Measurements from ENCODE around the gene SCGB3A1. TPM values are rescaled to one million over a fixed set of nuclear protein-coding genes. Genes with fewer than 3 reads are reported as not detected.
A peak's percentile ranks its signal among the peaks of the same experiment; 100 is the strongest.

SCGB3A1 gene
- total and polyA plus RNA-seq, 8 donors = 0.43 to 15.5 (median 3.2) TPM

DNA sequence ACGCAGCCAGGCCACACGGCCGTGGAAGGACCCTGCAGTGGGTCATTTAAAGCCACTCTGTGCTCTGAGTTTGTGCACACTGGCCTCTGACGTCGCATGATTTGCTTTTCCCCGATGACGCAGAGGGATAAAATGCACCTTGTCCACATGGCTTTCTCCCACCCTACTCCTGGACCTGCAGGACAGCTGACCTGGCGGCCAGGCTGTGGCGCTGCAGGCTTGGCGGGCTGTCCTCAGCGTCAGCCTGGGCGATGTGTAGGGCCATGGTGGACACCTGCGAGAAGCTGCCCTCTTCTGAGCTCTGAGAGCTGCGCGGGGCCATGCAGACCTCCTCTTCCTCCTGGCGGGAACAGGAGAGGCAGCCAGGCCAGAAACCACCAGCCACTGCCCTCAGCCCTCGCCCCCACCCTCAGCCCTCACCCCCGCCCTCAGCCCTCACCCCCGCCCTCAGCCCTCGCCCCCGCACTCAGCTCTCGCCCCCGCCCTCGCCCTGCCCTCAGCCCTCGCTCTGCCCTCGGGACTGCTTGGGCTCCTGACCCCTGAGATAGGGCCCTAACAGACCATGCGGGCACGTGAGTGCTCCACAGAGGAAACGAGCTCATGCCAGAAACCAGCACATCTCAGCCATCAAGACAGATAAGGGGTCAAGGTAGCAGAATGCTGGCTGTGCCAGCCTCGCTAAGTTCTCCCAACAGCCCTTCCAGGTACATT is 20.0 kb upstream of the SCGB3A1 start:
- H3K27me3 ChIP-seq = no peaks in the 10 kb centered on the region
- FAIRE-seq (no peak), DNase-seq (peak in 1 of 6 donors; percentile 23), ATAC-seq (peak in 3 of 4 donors; percentile 34 to 71 (median 48))
- no peaks in the 10 kb centered on the region for H3K4me1 ChIP-seq
- no peak overlapping the region for H3K4me3 ChIP-seq
- intact Hi-C loops (cut with DNase I) = no loop called here
- H3K9me3 ChIP-seq = no peaks in the 10 kb centered on the region
- WGBS, 2 donors = 63 to 73% methylated on average over 22 to 30 of the region's 30 CpGs
- TF ChIP-seq, protein P1, sequence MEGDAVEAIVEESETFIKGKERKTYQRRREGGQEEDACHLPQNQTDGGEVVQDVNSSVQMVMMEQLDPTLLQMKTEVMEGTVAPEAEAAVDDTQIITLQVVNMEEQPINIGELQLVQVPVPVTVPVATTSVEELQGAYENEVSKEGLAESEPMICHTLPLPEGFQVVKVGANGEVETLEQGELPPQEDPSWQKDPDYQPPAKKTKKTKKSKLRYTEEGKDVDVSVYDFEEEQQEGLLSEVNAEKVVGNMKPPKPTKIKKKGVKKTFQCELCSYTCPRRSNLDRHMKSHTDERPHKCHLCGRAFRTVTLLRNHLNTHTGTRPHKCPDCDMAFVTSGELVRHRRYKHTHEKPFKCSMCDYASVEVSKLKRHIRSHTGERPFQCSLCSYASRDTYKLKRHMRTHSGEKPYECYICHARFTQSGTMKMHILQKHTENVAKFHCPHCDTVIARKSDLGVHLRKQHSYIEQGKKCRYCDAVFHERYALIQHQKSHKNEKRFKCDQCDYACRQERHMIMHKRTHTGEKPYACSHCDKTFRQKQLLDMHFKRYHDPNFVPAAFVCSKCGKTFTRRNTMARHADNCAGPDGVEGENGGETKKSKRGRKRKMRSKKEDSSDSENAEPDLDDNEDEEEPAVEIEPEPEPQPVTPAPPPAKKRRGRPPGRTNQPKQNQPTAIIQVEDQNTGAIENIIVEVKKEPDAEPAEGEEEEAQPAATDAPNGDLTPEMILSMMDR (IDR thresholded peaks at IDR 0.05) = no peak
- H3K36me3 ChIP-seq = no peaks in the 10 kb centered on the region
- H3K27ac ChIP-seq = no peak overlapping the region

DNA sequence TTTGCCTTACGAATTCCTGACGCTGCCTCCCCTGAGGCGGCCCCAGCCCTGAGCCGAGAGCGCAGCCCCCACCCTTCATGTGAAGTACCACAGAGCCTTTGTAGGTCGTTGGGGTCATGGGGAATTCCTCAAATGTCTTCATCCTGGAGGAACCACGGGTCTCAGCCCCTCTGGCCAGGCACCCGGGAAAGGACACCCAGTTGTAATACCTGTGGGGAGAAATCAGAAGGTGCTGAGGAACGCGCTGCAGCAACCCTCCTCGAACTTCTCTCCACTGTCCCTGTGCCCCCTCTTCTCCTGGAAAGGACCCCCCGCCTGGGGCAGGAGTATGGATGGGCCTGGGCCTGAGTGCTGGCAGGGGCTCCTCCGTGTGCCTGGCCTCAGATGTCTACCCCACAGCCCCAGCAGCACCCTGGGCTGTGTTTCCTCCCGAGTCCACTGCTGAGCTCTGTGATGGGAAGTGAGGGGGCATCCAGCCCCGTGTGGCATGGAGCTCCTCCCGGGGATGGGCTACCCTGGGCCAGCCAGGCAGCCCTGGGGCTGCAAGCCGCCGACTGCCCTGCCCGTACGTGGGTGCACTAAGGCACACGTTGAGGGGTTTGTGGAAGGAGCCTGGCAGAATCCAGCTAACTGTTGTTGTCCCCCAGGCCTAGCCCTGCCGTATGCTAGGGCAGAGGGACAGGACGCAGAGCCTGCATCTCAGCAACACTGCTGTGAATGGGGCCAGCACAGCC is 18.7 kb upstream of the SCGB3A1 start:
- no peaks in the 10 kb centered on the region for H3K36me3 ChIP-seq
- H3K27ac ChIP-seq = no peak overlapping the region
- FAIRE-seq = no peak
- H3K9me3 ChIP-seq = no peaks in the 10 kb centered on the region
- no peak for ATAC-seq
- intact Hi-C loops (cut with DNase I) = no loop called here
- no peak overlapping the region for H3K4me3 ChIP-seq
- 73 to 77% methylated on average over 23 of the region's 23 CpGs for WGBS, 2 donors
- TF ChIP-seq, protein P1 (IDR thresholded peaks at IDR 0.05) = no peak
- peak in 1 of 6 donors; percentile 53 for DNase-seq
- no peaks in the 10 kb centered on the region for H3K4me1 ChIP-seq
- no peaks in the 10 kb centered on the region for H3K27me3 ChIP-seq

DNA sequence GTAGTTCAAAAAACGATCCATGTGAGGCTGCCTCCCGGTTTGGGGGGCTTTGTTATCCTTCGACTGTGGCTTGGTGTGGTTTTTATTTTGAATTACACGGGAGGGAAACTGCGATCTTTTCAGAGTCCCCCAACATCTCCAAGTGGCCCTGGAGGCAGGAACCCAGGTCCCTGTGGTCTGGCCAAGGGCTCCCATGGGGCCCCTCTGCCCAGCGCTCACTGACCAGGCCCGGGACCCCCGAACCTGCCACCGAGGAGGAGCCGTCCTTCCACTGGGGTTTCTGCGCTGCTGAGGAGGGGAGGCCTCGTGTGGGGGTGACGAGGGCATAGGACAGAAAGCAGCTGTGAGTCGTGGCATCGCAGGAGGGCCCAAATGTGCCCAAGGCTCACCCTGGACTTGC is 18.1 kb upstream of the SCGB3A1 start:
- no peaks in the 10 kb centered on the region for H3K36me3 ChIP-seq
- DNase-seq = peak in 1 of 6 donors; percentile 36
- intact Hi-C loops (cut with DNase I) = no loop called here
- H3K27ac ChIP-seq = no peak overlapping the region
- TF ChIP-seq, protein P1 (IDR thresholded peaks at IDR 0.05) = no peak
- no peak overlapping the region for H3K4me3 ChIP-seq
- no peak for ATAC-seq
- no peaks in the 10 kb centered on the region for H3K27me3 ChIP-seq
- no peak for FAIRE-seq
- 66 to 81% methylated on average over 15 of the region's 15 CpGs for WGBS, 2 donors
- no peaks in the 10 kb centered on the region for H3K4me1 ChIP-seq
- no peaks in the 10 kb centered on the region for H3K9me3 ChIP-seq

DNA sequence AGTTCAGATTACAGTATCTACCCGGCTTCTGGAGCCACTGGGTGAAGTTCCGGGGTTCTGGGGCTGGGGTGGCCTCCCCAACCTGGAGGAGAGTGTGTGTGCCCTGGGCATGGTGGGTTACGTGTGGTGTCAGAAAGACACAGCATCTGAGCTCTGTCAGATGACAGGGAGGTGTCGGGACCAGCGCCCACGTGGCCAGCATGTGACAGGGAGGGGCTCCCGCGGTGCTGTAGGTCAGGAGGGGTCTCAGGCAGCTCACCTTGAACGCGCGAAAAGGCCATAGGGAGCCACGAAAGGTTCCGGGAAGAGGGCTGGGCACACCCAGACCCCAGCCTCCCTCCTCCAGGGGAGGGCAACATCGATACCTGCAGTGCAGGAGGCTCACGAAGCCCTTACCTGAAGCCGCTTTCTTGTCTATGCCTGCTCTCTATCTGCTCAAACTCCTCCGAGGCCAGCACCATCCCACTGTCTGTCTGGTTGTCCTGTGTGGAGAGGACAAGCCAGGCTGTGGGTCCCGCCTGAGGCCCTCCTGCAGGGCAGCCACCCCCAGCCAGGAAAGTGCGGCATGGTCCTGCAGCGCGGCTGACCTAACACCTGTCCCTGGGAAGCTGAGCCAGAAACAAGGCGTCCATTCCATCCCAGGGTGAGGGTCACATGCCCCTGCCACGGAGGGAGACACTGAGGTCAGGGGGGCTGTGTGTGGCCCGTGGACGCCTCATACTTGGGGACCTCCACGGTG is 17.4 kb upstream of the SCGB3A1 start:
- ATAC-seq (no peak), FAIRE-seq (no peak), DNase-seq (peak in 2 of 6 donors; percentile 6 to 36)
- intact Hi-C loops (cut with DNase I) = no loop called here
- H3K9me3 ChIP-seq = no peaks in the 10 kb centered on the region
- TF ChIP-seq, protein P1 (IDR thresholded peaks at IDR 0.05) = no peak
- no peak overlapping the region for H3K4me3 ChIP-seq
- no peaks in the 10 kb centered on the region for H3K27me3 ChIP-seq
- no peaks in the 10 kb centered on the region for H3K4me1 ChIP-seq
- H3K36me3 ChIP-seq = no peaks in the 10 kb centered on the region
- no peak overlapping the region for H3K27ac ChIP-seq
- 82 to 88% methylated on average over 26 of the region's 26 CpGs for WGBS, 2 donors

All from pancreas (tissue), 10 donors.